Activated T-helper 1 cell treated with anti-CD3 and anti-CD28 coated beads, Interleukin-12 subunit alpha, Interleukin-12 subunit beta, Interleukin-2, Interleukin-4 antibody, amounts not matched to agents 30 ng/mL and 10 ng/mL and 1 ng/mL, durations not matched to agents 14 hours and 24 hours and 36 hours (primary cell): ENCODE results near the gene FGB. TPM values are rescaled to one million over a fixed set of nuclear protein-coding genes. Genes with fewer than 3 reads are reported as not detected.
"Not testable (repeated sequence)": the region's sequence is repeated elsewhere in the genome, so short reads cannot be mapped to it uniquely, and the experiment has no call there.

Source experiments
- DNase-seq: peaks from one replicate; pipeline ENCODE4 v3.0.0; 2021; ENCODE audit warnings: low spot score
- H3K27ac Mint-ChIP-seq: one replicate; pipeline ENCODE4 v1.8.0; 2021; ENCODE audit warnings: mild to moderate bottlenecking, mixed read lengths
- H3K27me3 Mint-ChIP-seq: one replicate; pipeline ENCODE4 v1.8.0; 2022; ENCODE audit warnings: mild to moderate bottlenecking, moderate library complexity, mixed read lengths; ENCODE audit not compliant: insufficient read depth
- H3K36me3 Mint-ChIP-seq: one replicate; pipeline ENCODE4 v1.8.0; 2021; ENCODE audit warnings: low read depth, mixed read lengths
- H3K4me1 Mint-ChIP-seq: one replicate; pipeline ENCODE4 v1.8.0; 2021; ENCODE audit warnings: low read depth, mixed read lengths
- H3K4me3 Mint-ChIP-seq: one replicate; pipeline ENCODE4 v1.8.0; 2021; ENCODE audit warnings: mild to moderate bottlenecking, moderate library complexity, mixed read lengths
- H3K9me3 Mint-ChIP-seq: one replicate; pipeline ENCODE4 v1.8.0; 2021; ENCODE audit warnings: mixed read lengths
- intact Hi-C: fragments of 100-400 bp; cut with micrococcal nuclease; formaldehyde crosslinking; loops from one replicate; pipeline ENCODE4 v1.15.1; 2024
- total RNA-seq: library from RNA; stranded (reverse); gene quantifications from 2 replicates; pipeline ENCODE4 v1.2.3, GENCODE V29; 2022

Gene FGB
- total RNA-seq, 1 donor from 2014 or later, result not detected

DNA sequence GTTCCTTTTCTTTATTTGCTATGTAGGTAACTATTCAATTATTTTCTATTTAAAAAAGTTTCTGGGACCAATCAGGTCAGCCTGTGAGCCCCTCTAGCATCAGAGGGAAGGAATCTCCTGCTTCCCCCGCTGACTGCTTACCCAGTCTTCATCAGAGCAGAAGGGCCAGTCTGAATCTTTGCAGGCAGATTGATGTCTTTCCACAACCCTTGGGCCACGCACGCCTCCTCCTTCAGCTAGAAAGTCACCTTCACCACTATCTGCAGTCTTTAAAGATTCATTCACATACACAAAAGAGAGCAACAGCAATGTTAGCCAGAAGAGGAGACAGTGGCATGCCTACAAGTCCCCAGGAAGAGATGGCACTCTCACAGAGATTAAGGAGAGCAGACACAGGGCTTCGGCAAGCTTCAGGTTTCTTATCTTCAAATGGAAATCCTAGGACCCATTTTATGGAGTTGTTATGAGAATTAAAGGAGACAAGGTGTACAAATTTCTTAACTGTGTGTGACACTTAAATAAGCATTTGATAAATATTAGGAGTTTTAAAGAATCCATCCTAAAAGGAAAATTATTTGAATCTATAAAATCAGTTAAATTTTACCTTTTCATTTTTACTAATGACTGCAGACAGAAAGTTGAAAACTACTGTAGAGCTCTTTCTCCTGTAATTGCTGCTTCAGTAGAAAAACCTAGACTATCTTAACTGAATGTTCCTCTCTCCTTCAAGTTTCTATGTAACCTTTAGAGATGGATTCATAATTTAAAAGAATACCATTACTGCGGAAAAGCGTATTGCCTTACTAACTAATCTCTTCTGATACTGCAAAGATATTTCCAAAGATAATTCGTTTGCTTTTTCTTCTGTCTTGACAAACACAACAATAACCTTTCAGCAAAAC, 26.7 kb downstream of the FGB start:
- intact Hi-C loops, result no loop called here
- Mint-ChIP-seq H3K4me1 (no peaks in the 10 kb centered on the region), H3K4me3 (no peak overlapping the region), H3K9me3 (no peaks in the 10 kb centered on the region), H3K27ac (no peak overlapping the region), H3K27me3 (no peaks in the 10 kb centered on the region), H3K36me3 (no peaks in the 10 kb centered on the region)
- DNase-seq, result no peak

DNA sequence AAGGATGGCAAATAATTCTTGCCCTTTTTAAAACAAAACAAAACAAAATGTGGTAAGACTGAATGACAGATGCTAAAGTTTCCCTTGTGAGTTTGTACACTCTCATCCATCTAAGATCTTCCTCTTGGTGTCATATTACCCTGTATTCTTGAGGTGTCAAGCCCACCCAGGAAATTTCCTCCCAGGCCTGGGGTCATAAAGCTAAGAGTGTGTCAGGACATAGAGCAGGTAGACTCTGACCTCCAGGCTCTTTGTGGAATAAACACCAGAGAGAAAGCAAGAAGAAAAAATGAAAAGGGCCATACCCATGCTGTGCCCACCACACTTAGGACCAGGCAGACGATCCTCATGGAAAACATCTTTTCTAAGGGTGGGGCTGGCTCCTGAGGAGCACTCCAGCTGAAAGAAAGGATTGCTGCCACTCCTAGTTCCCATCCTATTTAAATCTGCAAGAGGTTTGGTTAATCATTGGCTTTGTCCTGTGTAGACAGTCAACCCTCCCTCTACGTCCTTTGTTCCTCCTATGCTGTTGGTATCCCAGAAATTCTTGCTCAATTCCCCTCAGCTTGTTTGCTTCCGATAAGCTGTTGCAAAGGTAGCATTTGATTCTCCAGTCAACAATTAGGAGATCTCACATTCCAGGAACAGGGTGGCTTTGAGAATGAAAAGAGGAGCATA, 27.7 kb downstream of the FGB start, which contains the start of gene FGA:
Gene FGA (minus strand): TSS at position 414 of the 678 bp plus-strand sequence. CDS start 55 bp downstream, at position 359.
- intact Hi-C loops, result no loop called here
- no peak for DNase-seq
- no peaks in the 10 kb centered on the region for H3K9me3 Mint-ChIP-seq
- no peaks in the 10 kb centered on the region for H3K36me3 Mint-ChIP-seq
- H3K27ac Mint-ChIP-seq, result no peak within 1 kb of the TSS
- no peak within 1 kb of the TSS for H3K4me3 Mint-ChIP-seq
- no peaks in the 10 kb centered on the region for H3K4me1 Mint-ChIP-seq
- H3K27me3 Mint-ChIP-seq, result no peaks in the 10 kb centered on the region

DNA sequence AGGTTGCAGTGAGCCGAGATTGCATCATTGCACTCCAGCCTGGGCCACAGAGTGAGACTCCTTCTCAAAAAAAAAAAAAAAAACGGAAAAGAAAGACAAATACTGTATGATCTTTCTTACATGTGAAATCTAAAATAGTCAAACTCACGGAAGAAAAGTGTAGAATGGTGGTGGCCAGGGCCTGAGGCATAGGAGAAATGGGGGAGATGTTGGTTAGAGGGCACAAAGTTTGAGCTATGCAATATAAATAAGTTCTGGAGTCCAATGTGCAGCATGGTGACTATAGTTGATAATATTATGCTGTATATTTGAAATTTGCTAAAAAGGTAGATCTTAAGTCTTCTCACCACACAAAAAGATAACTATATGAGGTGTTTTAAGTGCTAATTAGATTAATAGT, 29.1 kb downstream of the FGB start:
- no peak for DNase-seq
- intact Hi-C loops, result no loop called here
- H3K4me3 Mint-ChIP-seq, result no peak overlapping the region
- H3K27ac Mint-ChIP-seq, result no peak overlapping the region
- no peaks in the 10 kb centered on the region for H3K9me3 Mint-ChIP-seq
- no peaks in the 10 kb centered on the region for H3K4me1 Mint-ChIP-seq
- no peaks in the 10 kb centered on the region for H3K36me3 Mint-ChIP-seq
- H3K27me3 Mint-ChIP-seq, result no peaks in the 10 kb centered on the region

DNA sequence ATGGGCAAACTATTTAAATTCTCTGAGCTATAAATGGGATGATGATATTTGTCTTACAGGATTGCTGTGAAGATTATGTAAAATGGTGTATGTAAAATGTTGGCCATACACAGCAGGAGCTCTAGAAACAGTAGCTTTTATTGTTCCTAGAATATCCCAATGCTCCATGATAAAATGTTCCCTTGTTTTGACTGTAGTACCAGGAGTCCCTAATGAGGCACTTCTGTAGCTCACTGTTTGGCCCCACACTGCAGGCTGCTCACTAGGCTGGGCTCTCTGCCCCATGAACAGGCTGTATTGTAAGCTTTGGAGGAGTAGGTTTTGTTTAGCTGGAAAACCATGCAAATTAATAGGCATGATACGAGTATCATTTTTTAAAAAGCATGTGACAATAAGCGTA, 31.1 kb downstream of the FGB start:
- no peak for DNase-seq
- Mint-ChIP-seq H3K27me3 (no peaks in the 10 kb centered on the region), H3K36me3 (no peaks in the 10 kb centered on the region), H3K9me3 (no peaks in the 10 kb centered on the region), H3K27ac (no peak overlapping the region), H3K4me1 (no peaks in the 10 kb centered on the region), H3K4me3 (no peak overlapping the region)
- intact Hi-C loops, result no loop called here

DNA sequence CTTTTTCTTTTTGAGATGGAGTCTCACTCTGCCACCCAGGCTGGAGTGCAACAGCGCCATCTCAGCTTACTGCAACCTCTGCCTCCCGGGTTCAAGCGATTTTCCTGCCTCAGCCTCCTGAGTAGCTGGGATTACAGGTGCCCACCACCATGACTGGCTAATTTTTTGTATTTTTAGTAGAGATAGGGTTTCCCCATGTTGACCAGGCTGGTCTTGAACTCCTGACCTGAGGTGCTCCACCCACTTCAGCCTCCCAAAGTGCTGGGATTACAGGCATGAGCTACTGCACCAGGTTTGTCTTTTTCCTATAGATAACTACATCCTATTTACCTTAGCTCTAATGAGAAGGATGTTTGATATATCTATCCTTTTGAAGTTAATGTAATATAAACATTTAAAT, 31.5 kb downstream of the FGB start:
- H3K4me1 Mint-ChIP-seq, DNase-seq, H3K36me3 Mint-ChIP-seq, intact Hi-C loops, H3K9me3 Mint-ChIP-seq, H3K4me3 Mint-ChIP-seq, H3K27ac Mint-ChIP-seq, H3K27me3 Mint-ChIP-seq: not testable (repeated sequence)

DNA sequence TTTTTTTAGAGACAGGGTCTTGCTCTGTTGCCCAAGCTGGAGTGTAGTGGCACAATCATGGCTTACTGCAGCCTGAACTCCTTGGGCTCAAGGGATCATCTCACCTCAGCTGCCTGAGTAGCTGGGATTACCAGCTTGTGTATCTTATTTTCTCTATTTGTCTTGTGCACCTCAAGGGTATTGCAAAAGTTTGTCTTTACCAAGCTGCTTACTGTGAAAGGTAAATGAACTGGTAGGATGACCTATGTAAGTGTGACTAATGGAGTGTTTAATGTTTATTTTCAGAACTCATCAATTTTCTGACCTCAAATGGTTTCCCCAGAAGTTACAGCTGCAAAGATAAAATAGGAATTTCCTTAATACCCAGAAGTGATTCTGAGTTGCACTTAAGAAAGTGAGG, 33.0 kb downstream of the FGB start:
- H3K27me3 Mint-ChIP-seq, result peaks cover 3% of the 10 kb centered on the region
- H3K4me3 Mint-ChIP-seq, result no peak overlapping the region
- no peaks in the 10 kb centered on the region for H3K4me1 Mint-ChIP-seq
- no peaks in the 10 kb centered on the region for H3K9me3 Mint-ChIP-seq
- no peak for DNase-seq
- no peak overlapping the region for H3K27ac Mint-ChIP-seq
- intact Hi-C loops, result no loop called here
- no peaks in the 10 kb centered on the region for H3K36me3 Mint-ChIP-seq

DNA sequence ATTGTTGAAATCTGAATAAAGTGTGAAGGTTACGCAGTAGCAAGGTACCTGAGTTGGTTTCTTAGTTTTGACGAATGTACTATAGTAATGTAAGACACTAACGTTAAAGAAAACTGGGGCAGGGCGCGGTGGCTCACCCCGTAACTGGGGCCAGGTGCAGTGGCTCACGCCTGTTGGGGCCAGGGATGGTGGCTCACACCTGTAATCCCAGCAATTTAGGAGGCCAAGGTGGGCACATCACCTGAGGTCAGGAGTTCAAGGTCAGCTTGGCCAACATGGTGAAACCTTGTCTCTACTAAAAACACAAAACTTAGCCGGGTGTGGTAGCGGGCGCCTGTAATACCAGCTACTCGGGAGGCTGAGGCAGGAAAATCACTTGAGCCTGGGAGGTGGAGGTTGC, 34.5 kb downstream of the FGB start:
- intact Hi-C loops, H3K27me3 Mint-ChIP-seq: not testable (repeated sequence)

DNA sequence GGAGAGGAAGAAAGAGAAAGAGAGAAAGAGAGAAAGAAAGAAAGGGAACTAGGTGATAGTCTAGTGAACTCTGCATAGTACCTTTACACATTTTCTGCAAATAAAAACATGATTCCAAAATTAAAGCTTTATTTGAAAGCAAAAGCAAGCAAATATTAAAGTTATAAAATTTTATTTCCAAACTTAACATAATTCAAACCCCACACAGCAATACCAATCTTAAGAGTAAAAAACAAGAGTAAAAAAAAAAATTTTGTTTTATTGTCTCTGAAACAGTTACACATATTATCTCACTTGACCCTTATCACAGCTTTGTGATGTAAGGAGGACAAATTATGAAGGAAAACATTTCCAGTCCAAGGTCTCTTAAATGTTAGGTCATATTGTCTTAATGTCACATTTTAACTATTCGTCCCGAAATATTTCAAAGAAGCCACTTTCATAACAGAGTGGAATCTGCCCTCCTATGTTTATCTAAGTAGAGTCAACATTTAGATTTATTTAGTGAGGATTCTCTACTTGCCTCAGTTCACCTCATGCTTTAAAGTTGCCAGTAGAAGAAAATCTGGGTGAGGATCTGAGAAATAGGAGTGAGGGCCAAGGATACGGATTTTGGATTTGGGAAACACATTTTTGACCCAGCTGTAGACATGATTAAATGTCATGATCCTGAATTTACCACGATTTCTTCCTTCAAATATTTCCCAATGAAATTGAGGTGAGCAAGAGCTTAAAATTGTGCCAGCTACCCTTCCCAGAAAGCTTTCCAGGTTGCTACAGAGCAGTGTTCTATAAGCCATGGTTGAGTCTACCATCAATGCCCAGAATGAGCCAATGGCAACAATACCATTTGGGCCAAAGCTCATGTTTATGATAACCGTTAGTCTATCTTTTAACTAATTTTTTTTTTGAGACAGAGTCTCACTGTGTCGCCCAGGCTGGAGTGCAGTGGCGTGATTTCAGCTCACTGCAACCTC, 35.3 kb downstream of the FGB start:
- intact Hi-C loops, result no loop called here
- Mint-ChIP-seq H3K4me3 (no peak overlapping the region), H3K36me3 (no peaks in the 10 kb centered on the region), H3K27ac (no peak overlapping the region), H3K4me1 (no peaks in the 10 kb centered on the region), H3K27me3 (peaks cover 6% of the 10 kb centered on the region), H3K9me3 (no peaks in the 10 kb centered on the region)
- DNase-seq, result no peak

More for the DNA sequence above, 34.5 kb downstream of the FGB start:
- not testable (repeated sequence) for H3K4me3 Mint-ChIP-seq, H3K9me3 Mint-ChIP-seq, DNase-seq, H3K4me1 Mint-ChIP-seq, H3K36me3 Mint-ChIP-seq, H3K27ac Mint-ChIP-seq

DNA sequence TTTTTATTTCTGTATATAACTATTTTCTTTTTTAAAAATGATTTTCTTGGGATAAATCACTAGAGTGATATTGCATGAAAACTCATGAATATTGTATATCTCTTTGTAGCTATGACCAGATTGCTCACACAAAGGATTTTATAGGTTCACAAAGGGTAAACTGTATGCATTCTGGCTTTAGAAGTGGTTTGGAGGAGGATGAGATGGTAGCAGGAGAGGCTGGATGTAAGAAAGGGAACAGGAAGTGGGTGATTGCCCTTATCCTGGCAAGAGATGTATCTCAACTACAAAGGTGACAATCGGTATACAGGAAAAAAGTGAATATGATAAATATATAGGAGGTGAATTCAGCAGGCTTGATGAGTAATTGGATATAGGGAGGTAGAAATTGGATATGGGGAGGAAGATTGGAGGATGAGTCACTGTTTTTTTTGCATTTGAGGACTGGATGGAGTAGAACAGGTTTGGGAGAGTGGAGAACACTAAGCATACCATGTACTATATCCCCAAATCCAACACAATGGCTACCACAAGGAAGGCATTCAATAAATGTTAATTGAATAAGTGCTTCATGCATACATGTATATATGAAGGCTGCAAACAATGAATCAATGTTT, 39.7 kb downstream of the FGB start:
- DNase-seq, result no peak
- Mint-ChIP-seq H3K36me3 (no peaks in the 10 kb centered on the region), H3K4me3 (no peak overlapping the region), H3K4me1 (no peaks in the 10 kb centered on the region), H3K9me3 (no peaks in the 10 kb centered on the region), H3K27ac (no peak overlapping the region), H3K27me3 (peaks cover 12% of the 10 kb centered on the region)
- intact Hi-C loops, result no loop called here

DNA sequence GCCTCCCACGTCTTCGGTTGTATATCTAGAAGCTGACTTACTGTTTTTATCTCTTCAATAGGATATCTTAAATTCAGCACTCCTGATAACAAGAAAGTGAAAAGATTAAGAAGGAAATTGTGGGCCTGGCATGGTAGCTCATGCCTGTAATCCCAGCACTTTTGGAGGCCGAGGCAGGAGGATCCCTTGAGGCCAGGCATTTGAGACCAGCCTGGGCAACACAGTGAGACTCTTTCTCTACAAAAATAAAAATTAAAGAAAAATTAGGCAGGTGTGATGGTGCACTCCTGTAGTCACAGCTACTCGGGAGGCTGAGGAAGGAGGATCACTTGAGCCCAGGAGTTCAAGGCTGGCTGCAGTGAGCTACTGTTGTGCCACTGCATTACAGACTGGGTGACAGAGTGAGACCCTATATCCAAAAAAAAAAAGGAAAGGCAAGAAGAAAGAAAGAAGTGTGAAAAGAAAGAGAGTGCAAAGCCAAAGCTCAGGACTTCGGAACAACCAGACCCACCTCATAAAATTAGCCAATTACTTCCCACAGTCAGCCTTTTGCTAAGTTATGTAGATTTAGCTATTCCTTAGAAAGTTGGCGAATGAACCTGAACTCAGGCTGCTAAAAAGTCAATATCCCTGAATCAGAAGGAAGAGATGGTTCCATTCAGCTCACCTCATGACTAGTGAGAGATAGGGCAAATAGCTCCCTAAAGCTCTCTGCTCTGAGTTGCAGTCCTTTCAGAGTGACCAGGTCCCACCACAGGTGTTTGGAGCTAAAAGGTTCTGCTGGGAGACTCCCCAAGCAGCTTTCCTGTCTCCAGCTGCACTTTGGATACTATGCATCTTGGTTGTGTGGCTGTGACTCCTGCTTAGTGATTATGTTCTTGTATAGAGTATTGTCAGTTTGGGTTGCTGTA, 40.5 kb downstream of the FGB start:
- no peaks in the 10 kb centered on the region for H3K9me3 Mint-ChIP-seq
- H3K4me3 Mint-ChIP-seq, result no peak overlapping the region
- no peaks in the 10 kb centered on the region for H3K36me3 Mint-ChIP-seq
- H3K4me1 Mint-ChIP-seq, result no peaks in the 10 kb centered on the region
- no peak overlapping the region for H3K27ac Mint-ChIP-seq
- DNase-seq, result no peak
- intact Hi-C loops, result no loop called here
- peaks cover 12% of the 10 kb centered on the region for H3K27me3 Mint-ChIP-seq

DNA sequence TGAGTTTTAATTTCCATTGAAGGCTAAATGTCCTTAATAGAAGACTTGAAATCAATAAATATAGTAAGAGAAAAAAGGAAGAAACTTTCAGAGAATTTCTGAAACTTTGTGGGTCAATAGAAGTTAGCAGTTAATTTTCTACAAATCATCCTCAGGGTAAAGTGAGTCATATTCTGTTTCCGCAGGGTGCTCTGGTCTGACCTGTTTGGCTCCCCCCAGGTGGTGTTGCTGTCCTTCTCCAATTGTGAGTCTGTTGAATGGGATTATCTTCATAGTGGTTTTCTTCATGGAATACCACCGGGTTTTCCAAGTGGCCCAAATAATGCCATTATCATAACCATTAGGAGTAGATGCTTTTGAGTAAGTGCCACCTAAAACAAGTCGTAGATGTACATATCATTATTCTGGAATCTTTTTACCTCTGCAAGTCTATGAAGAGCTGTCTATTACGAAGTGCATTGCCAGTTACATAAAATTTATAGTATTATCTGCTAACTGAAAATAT, 41.9 kb downstream of the FGB start:
- no peak overlapping the region for H3K27ac Mint-ChIP-seq
- DNase-seq, result no peak
- H3K27me3 Mint-ChIP-seq, result peaks cover 18% of the 10 kb centered on the region
- no peak overlapping the region for H3K4me3 Mint-ChIP-seq
- H3K9me3 Mint-ChIP-seq, result no peaks in the 10 kb centered on the region
- no peaks in the 10 kb centered on the region for H3K36me3 Mint-ChIP-seq
- no peaks in the 10 kb centered on the region for H3K4me1 Mint-ChIP-seq
- intact Hi-C loops, result no loop called here
